Tibial nerve (tissue), 4 donors: ENCODE data around the gene TPK1. TPM values are rescaled to one million over a fixed set of nuclear protein-coding genes. Genes with fewer than 3 reads are reported as not detected.

ENCODE experiments used
- DNase-seq, 2 donors: peaks; one replicate each; pipeline ENCODE4 v3.0.0-alpha.2; 2019; ENCODE audit warnings: low spot score in 2 of 2
- H3K27ac ChIP-seq, 4 donors: fragments of 200-600 bp; sonication (generic) in 3 of 4; one replicate each; pipeline ENCODE4 v1.5.1; 2017 to 2019; ENCODE audit warnings: mild to moderate bottlenecking in 1 of 4
- H3K27me3 ChIP-seq, 2 donors: fragments of 200-600 bp; sonication (generic) in 1 of 2; one replicate each; pipeline versions ENCODE4 v1.5.1 to v1.6.0; 2017 to 2019
- H3K36me3 ChIP-seq, 3 donors: fragments of 200-600 bp; sonication (generic); one replicate each; pipeline ENCODE4 v1.5.1; 2018 to 2019
- H3K4me1 ChIP-seq, 4 donors: fragments of 200-600 bp; sonication (generic) in 3 of 4; one replicate each; pipeline ENCODE4 v1.5.1; 2017 to 2019
- H3K4me3 ChIP-seq, 4 donors: fragments of 200-600 bp; sonication (generic) in 3 of 4; one replicate each; pipeline ENCODE4 v1.5.1; 2017 to 2019; ENCODE audit warnings: mild to moderate bottlenecking in 1 of 4, moderate library complexity in 1 of 4
- H3K9me3 ChIP-seq, 4 donors: fragments of 200-600 bp; sonication (generic) in 3 of 4; one replicate each; pipeline ENCODE4 v1.5.1; 2017 to 2019
- EP300 ChIP-seq, 2 donors: sonication (generic); formaldehyde crosslinking; IDR thresholded peaks; one replicate each; pipeline ENCODE4 v1.6.1; 2017; ENCODE audit warnings: antibody characterized with exemption in 2 of 2, mild to moderate bottlenecking in 1 of 2
- POLR2A ChIP-seq, 2 donors: fragments of 450-650 bp; IDR thresholded peaks; one replicate each; pipeline ENCODE4 v1.6.1; 2017; ENCODE audit warnings: antibody characterized with exemption in 2 of 2, mild to moderate bottlenecking in 2 of 2, moderate library complexity in 2 of 2
- WGBS, 2 donors: methylation state at CpG; one replicate each; pipeline ENCODE4 v1.1.5; 2018; 5-methylcytosine and 5-hydroxymethylcytosine counted together
- total RNA-seq, 4 donors: library from RNA; depleted of rRNA; stranded (reverse); fragments of >200 nt; gene quantifications; one replicate each; pipeline ENCODE4 v1.1.0, GENCODE V29; 2016
- TF ChIP-seq, protein P1 (sequence below), 5 experiments: fragments of 200-600 bp in 3 of 5; fragments of 450-650 bp in 2 of 5; sonication (generic) in 3 of 5; IDR thresholded peaks; one replicate each; pipeline ENCODE4 v1.5.1; 2016 to 2019; ENCODE audit warnings: antibody characterized with exemption in 5 of 5, mild to moderate bottlenecking in 3 of 5, moderate library complexity in 2 of 5

TPK1 gene
- total RNA-seq, 4 donors from 2014 or later, result 4.5 to 18.8 (median 8.3) TPM

GRCh38 chr7:144725070-144725469 is 110.8 kb downstream of the TPK1 start:
- DNase-seq, result no peak
- H3K4me3 ChIP-seq, result no peak overlapping the region
- no peaks in the 10 kb centered on the region for H3K27me3 ChIP-seq
- no peaks in the 10 kb centered on the region for H3K4me1 ChIP-seq
- 90 to 95% methylated on average over 1 of the region's 1 CpG for WGBS, 2 donors
- TF ChIP-seq, protein P1, sequence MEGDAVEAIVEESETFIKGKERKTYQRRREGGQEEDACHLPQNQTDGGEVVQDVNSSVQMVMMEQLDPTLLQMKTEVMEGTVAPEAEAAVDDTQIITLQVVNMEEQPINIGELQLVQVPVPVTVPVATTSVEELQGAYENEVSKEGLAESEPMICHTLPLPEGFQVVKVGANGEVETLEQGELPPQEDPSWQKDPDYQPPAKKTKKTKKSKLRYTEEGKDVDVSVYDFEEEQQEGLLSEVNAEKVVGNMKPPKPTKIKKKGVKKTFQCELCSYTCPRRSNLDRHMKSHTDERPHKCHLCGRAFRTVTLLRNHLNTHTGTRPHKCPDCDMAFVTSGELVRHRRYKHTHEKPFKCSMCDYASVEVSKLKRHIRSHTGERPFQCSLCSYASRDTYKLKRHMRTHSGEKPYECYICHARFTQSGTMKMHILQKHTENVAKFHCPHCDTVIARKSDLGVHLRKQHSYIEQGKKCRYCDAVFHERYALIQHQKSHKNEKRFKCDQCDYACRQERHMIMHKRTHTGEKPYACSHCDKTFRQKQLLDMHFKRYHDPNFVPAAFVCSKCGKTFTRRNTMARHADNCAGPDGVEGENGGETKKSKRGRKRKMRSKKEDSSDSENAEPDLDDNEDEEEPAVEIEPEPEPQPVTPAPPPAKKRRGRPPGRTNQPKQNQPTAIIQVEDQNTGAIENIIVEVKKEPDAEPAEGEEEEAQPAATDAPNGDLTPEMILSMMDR (IDR thresholded peaks at IDR 0.05), result no peak
- TF ChIP-seq EP300 (IDR thresholded peaks at IDR 0.05), result no peak
- no peak for TF ChIP-seq POLR2A (IDR thresholded peaks at IDR 0.05)
- no peak overlapping the region for H3K27ac ChIP-seq
- no peaks in the 10 kb centered on the region for H3K36me3 ChIP-seq
- no peaks in the 10 kb centered on the region for H3K9me3 ChIP-seq

DNA sequence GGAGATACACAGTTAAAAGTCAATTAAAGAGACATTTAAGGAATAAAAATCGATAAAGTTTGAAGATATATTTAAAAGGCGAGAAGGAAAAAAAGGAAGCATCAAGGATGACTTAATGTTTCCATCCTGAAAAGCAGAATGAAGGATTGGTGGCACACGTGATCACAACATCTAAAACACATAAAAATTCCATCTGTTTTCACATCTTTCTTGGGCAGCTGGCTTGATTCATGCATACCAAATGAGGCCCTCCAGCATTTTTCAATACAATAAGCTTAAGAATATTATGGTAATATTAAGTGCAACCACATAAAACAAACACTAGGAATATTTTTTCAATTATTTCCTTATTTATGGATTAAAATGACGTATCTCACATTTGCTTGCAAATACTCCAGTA is 112.6 kb downstream of the TPK1 start:
- no peaks in the 10 kb centered on the region for H3K36me3 ChIP-seq
- DNase-seq, result no peak
- H3K4me3 ChIP-seq, result no peak overlapping the region
- H3K9me3 ChIP-seq, result no peaks in the 10 kb centered on the region
- H3K27ac ChIP-seq, result no peak overlapping the region
- no peaks in the 10 kb centered on the region for H3K27me3 ChIP-seq
- 66 to 68% methylated on average over 4 of the region's 4 CpGs for WGBS, 2 donors
- H3K4me1 ChIP-seq, result no peaks in the 10 kb centered on the region
- TF ChIP-seq POLR2A (IDR thresholded peaks at IDR 0.05), result no peak
- TF ChIP-seq, protein P1 (IDR thresholded peaks at IDR 0.05), result no peak
- TF ChIP-seq EP300 (IDR thresholded peaks at IDR 0.05), result no peak

DNA sequence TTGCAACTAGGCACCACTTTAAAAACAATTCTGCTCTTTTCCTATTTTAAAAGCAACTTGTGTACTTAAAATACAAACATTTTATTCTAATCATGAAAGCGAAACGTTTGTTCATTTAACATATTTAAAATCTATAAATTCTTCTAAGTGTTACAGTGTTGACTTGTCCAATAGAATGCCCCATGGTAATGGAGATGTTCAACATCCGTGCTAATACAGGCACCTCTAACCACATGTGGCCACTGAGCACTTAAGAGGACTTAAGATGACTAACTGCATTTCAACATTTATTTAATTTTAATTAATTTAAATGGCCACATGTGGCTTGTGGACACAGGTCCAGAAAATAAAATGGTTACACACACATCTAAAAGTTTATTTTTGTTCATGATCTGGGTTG is 115.1 kb downstream of the TPK1 start:
- WGBS, 2 donors, result 86 to 90% methylated on average over 3 of the region's 3 CpGs
- H3K4me1 ChIP-seq, result no peaks in the 10 kb centered on the region
- H3K36me3 ChIP-seq, result no peaks in the 10 kb centered on the region
- H3K4me3 ChIP-seq, result no peak overlapping the region
- TF ChIP-seq POLR2A (IDR thresholded peaks at IDR 0.05), result no peak
- TF ChIP-seq, protein P1 (IDR thresholded peaks at IDR 0.05), result no peak
- TF ChIP-seq EP300 (IDR thresholded peaks at IDR 0.05), result no peak
- no peak overlapping the region for H3K27ac ChIP-seq
- H3K9me3 ChIP-seq, result no peaks in the 10 kb centered on the region
- no peaks in the 10 kb centered on the region for H3K27me3 ChIP-seq
- no peak for DNase-seq

GRCh38 chr7:144720149-144720548 is 115.7 kb downstream of the TPK1 start:
- H3K27me3 ChIP-seq, result no peaks in the 10 kb centered on the region
- no peaks in the 10 kb centered on the region for H3K4me1 ChIP-seq
- no peak for TF ChIP-seq POLR2A (IDR thresholded peaks at IDR 0.05)
- TF ChIP-seq, protein P1 (IDR thresholded peaks at IDR 0.05), result no peak
- TF ChIP-seq EP300 (IDR thresholded peaks at IDR 0.05), result no peak
- H3K27ac ChIP-seq, result no peak overlapping the region
- DNase-seq, result no peak
- 79 to 82% methylated on average over 6 of the region's 6 CpGs for WGBS, 2 donors
- H3K36me3 ChIP-seq, result no peaks in the 10 kb centered on the region
- no peaks in the 10 kb centered on the region for H3K9me3 ChIP-seq
- H3K4me3 ChIP-seq, result no peak overlapping the region

DNA sequence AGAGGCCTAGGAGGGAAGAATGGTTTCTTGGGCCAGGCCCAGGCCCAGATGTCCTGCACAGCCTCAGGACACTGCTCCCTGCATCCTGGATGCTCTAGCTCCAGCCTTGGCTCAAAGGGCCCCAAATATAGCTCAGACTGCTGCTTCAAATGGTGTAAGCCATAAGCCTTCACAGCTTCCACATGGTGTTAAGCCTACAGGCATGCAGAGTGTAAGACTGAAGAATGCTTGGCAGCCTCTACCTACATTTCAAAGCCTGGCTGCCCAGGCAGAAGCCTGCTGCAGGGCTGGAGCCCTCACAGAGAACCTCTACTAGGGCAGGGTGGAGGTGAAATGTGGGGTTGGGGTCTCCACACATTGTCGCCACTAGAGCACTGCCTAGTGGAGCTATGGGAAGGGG is 118.1 kb downstream of the TPK1 start:
- no peak for DNase-seq
- H3K9me3 ChIP-seq, result no peaks in the 10 kb centered on the region
- H3K4me1 ChIP-seq, result no peaks in the 10 kb centered on the region
- H3K27ac ChIP-seq, result no peak overlapping the region
- WGBS, 2 donors, result 83 to 100% methylated on average over 1 of the region's 1 CpG
- H3K36me3 ChIP-seq, result no peaks in the 10 kb centered on the region
- no peak overlapping the region for H3K4me3 ChIP-seq
- no peaks in the 10 kb centered on the region for H3K27me3 ChIP-seq
- TF ChIP-seq POLR2A (IDR thresholded peaks at IDR 0.05) (no peak), EP300 (IDR thresholded peaks at IDR 0.05) (no peak)
- TF ChIP-seq, protein P1 (IDR thresholded peaks at IDR 0.05), result no peak
